ENCODE data around the gene MAP3K9. TPM values are rescaled to one million over a fixed set of nuclear protein-coding genes. Genes with fewer than 3 reads are reported as not detected.

The MAP3K9 gene
- total RNA-seq, 1 experiment from 2014 or later: 28.0 TPM

GRCh38 chr14:70692210-70692609 is 117.1 kb downstream of the MAP3K9 start:
- Mint-ChIP-seq H3K27me3 (ENCODE audit: low read depth) (no peaks in the 10 kb centered on the region), H3K9me3 (no peaks in the 10 kb centered on the region), H3K27ac (no peak overlapping the region), H3K36me3 (no peaks in the 10 kb centered on the region), H3K4me3 (no peak overlapping the region), H3K4me1 (peaks cover 27% of the 10 kb centered on the region)
- ChIA-PET CTCF (interaction anchor here (0.7 to 1.0 kb wide), 4 partner anchors 15 to 117 kb away, joined by 3 to 6 read pairs (median 4); partner anchors contain the start of gene MAP3K9), POLR2A (no interaction called here)
- ATAC-seq (no peak), DNase-seq (ENCODE audit: low spot score) (no peak)
- TF ChIP-seq ZNF532 (CRISPR knock-in tag; IDR thresholded peaks at IDR 0.05; ENCODE audit: borderline replicate concordance) (no peak), NR3C1 (CRISPR knock-in tag; conservative IDR thresholded peaks at IDR 0.05; ENCODE audit: low read depth) (no peak), GRHL2 (CRISPR knock-in tag; IDR thresholded peaks at IDR 0.05; ENCODE audit: insufficient replicate concordance, severe bottlenecking) (no peak), ZNF396 (CRISPR knock-in tag; IDR thresholded peaks at IDR 0.05; ENCODE audit: borderline replicate concordance) (no peak), ZNF281 (CRISPR knock-in tag; IDR thresholded peaks at IDR 0.05) (no peak), ETV6 (CRISPR knock-in tag; IDR thresholded peaks at IDR 0.05) (no peak), EMX1 (CRISPR knock-in tag; IDR thresholded peaks at IDR 0.05) (no peak), ZNF416 (CRISPR knock-in tag; IDR thresholded peaks at IDR 0.05) (no peak), ZBTB21 (CRISPR knock-in tag; IDR thresholded peaks at IDR 0.05; ENCODE audit: borderline replicate concordance) (no peak), GABPB1 (CRISPR knock-in tag; IDR thresholded peaks at IDR 0.05) (no peak), USF2 (CRISPR knock-in tag; IDR thresholded peaks at IDR 0.05) (no peak), ATF6 (CRISPR knock-in tag; IDR thresholded peaks at IDR 0.05) (no peak), CREB1 (CRISPR knock-in tag; IDR thresholded peaks at IDR 0.05) (no peak), HMGA2 (CRISPR knock-in tag; IDR thresholded peaks at IDR 0.05) (no peak), CTCF (IDR thresholded peaks at IDR 0.05) (no peak), ZBTB43 (CRISPR knock-in tag; IDR thresholded peaks at IDR 0.05) (no peak), RORB (CRISPR knock-in tag; IDR thresholded peaks at IDR 0.05) (no peak), ZNF138 (CRISPR knock-in tag; conservative IDR thresholded peaks at IDR 0.05) (no peak), JAZF1 (CRISPR knock-in tag; IDR thresholded peaks at IDR 0.05) (no peak)
- TF ChIP-seq, protein P1, sequence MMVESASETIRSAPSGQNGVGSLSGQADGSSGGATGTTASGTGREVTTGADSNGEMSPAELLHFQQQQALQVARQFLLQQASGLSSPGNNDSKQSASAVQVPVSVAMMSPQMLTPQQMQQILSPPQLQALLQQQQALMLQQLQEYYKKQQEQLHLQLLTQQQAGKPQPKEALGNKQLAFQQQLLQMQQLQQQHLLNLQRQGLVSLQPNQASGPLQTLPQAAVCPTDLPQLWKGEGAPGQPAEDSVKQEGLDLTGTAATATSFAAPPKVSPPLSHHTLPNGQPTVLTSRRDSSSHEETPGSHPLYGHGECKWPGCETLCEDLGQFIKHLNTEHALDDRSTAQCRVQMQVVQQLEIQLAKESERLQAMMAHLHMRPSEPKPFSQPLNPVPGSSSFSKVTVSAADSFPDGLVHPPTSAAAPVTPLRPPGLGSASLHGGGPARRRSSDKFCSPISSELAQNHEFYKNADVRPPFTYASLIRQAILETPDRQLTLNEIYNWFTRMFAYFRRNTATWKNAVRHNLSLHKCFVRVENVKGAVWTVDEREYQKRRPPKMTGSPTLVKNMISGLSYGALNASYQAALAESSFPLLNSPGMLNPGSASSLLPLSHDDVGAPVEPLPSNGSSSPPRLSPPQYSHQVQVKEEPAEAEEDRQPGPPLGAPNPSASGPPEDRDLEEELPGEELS (CRISPR knock-in tag; IDR thresholded peaks at IDR 0.05): no peak

All from WTC11 (cell line).